Fibroblast of skin of scalp (primary cell): ENCODE results near the gene ZNF385B. TPM values are rescaled to one million over a fixed set of nuclear protein-coding genes. Genes with fewer than 3 reads are reported as not detected.
"Not testable (repeated sequence)": the region's sequence is repeated elsewhere in the genome, so short reads cannot be mapped to it uniquely, and the experiment has no call there.

Experiments
- DNase-seq: peaks from one replicate; pipeline ENCODE4 v3.0.0-alpha.2; 2013
- polyA plus RNA-seq, 2 experiments: library from polyadenylated mRNA; unstranded; fragments of 120-200 nt; gene quantifications; one replicate each; pipeline ENCODE4 v1.2.1, GENCODE V29; 2013; ENCODE audit not compliant: insufficient read length in 2 of 2

Gene ZNF385B
- not detected for polyA plus RNA-seq (2013, experiment 1 of 2; ENCODE audit: insufficient read length)
- 0.53 TPM for polyA plus RNA-seq (2013, experiment 2 of 2; ENCODE audit: insufficient read length)

DNA sequence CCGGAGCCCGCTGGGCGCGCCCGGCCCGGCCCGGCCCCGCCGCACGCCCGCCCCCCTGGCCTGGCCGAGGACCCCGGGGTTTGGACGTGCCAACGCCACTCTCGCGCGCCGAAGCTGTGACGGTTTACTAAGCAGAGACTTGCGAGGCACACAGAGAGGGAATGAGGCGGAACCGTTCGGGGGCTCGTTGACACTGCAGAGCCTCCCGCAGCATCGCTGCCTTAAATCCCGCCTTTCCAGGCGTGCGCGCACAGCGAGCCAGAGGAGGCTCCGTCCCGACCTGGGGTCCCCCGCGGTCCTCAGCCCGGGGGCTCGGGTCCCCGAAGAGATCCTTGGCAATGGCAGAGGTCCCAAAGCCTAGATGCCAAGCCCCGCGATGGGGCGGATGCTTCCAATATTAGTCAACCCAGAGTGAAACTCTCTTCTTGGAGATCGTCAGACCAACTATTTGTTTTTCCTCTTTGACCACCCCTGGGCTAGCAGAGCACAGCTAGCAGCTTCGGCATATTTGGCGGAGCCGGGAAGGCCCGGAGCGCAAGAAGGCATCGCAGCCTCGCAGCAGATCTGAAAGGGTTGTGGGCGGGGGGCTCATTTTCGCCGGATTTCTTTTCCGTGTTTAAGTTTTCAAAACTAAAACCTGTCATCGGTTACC lies at the start of gene ZNF385B:
ZNF385B (minus strand) TSS at position 197 of the 652 bp plus-strand sequence.
- DNase-seq, result peak; percentile 19

DNA sequence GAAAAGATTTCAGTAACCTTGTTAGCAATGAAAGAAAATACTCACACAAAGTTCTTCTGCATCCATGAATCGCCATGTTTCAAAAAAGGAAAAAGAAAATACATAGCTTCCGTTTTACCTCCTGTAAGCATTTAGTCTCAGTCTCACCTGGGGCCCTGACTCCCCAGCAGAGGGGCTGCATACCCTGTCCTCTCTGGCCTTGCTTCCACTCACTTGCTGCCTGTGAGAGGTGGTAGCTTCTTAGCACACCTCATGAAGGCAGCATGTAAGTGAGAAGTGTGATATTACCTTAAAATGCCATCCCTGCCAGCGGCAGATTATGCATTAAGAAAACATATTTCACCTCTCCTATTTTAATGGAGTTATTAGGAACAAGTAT lies 49.3 kb upstream of the ZNF385B start:
- DNase-seq, result no peak

DNA sequence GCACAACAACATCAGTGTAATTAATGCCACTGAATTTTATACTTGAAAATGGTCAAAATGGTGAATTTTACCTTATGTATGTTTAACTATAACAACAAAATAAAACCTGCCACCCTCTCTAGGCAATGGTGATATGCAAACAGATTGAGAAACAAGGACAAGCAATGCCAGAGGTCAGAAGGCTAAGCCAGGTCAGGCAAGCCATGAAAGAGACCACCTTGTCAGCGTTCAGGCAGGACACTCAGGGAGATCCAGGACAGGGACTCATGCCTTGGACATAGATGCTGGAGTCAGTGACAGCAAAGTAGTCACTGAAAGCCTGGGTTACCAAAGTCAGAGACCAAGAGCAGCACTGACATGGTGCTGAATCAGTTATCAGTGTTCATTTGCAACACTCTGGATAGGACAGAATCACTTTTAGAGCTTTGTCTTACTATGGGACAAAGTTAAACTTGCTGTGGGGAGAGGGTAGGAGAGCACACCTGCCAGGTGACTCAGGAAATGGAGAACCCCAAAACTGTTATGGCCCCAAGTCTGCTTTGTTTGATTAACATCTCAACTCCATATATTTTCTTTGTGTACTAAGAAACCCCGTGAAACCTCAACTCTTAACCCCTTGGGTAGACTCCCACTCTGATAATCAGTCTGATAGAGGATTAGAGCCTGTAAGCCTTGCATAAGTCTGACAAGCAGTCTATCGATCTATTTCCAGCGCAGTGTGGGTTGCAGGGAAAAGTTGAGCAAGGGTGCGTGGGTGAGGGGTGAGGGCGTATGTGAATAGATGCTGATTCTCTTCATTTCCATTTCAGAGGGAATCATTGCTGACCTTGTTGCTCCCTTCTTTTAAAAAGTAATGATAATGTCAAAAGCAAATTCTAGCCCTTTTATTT lies 48.7 kb upstream of the ZNF385B start:
- DNase-seq, result no peak

DNA sequence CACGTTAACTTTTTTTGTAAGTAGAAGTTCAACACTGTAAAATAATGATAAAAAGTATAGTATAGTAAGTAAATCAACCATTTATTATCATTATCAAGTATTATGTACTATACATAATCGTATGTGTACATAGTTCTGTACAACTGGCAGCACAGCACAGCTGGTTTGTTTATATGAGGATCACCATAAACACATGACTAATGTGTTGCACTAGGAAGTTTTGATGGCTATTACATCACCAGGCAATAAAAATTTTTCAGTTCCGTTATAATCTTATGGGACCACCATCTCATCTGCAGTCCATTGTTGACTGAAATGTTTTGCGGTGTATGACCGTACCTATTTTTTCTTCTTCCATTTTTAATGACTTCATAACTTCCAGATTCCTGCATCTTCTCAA lies 39.2 kb upstream of the ZNF385B start:
- no peak for DNase-seq

DNA sequence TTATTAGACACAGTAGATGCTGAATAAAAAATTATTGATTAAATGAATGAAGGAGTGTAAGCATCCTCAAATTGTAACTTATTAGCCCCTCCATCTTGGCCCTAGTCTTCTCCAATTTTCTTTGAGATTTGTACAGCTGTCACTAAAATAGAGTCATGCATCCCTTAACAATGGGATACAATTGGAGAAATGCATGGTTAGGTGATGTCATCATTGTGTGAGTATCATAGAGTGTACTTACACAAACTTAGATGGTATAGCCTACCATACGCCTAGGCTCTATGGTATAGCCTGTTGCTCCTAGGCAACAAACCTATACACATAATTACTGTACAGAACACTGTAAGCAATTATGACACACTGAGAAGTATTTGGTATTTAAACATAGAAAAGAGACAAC lies 38.3 kb upstream of the ZNF385B start:
- DNase-seq, result no peak

DNA sequence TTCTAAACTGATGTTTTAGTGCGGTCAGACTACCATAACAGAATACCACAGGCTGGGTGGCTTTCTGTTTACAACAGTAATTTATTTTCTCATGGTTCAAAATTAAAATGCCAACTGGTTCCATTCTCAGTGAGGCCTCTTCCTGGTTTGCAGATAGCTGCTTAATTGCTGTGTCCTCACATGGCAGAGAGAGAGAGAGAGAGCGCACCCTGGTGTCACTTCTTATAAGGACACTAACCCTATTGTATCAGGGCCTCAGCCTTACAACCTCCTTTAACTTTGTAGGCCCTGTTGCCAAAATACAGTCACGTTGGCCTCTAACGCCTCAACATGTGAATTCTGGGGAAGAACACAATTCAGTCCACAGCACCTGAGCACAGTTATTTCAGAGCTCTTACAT lies 37.5 kb upstream of the ZNF385B start:
- DNase-seq, result peak; percentile 42

DNA sequence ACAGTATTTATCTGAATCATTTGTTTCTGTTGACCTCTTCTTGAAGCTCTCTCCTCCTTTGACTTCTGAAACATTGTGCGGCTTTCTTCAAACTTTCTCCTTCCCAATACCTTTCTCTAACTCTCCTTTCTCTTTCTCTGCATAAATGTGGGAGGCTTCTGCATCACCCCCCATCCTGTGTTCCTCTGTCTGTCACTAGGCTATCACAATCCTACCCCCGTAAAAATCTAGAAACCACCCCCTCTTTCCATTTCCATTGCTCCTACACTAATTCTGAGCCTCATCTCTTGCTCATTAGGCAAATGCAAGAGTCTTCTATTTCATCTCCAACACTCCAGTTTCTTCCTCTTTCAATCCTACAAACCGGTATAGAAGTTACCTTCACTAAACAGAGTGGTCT lies 32.2 kb upstream of the ZNF385B start:
- no peak for DNase-seq

DNA sequence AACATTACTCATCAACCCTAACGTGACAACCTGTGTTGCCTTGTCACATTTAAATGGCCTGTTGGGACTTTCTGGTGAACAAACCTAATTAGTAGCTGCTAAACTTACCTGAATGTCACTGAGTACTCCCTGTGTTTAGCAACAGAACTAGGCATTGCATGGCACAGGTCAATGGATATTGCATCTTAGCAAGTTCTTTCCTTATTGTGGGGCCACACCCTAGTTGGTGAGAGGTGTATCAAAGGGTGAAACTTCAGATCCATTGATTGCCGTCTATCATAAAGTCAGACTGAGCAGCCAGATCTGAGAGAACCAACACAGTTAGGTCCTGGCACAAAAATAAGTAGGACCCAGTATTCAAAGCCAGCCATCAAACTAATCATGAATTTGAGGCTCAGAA lies 29.8 kb upstream of the ZNF385B start:
- no peak for DNase-seq

DNA sequence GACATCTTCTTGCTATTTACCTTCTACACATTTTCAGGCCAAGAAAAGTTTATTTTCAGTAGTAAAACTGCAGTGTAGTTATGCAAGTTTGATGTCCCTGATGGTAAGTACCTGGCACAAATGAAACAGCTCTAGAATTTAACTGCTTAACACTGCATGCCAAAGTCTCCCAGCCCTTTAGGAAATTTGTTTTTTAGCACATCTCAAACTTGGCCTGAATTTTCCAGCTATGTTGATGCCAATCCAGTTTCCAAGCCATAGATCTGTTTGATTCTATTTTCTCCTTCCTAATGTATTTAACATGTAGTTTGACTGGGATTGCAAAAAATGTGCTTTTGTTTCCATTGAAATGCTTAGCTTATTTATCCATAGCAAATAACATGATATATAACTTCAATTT lies 29.3 kb upstream of the ZNF385B start:
- DNase-seq, result no peak

DNA sequence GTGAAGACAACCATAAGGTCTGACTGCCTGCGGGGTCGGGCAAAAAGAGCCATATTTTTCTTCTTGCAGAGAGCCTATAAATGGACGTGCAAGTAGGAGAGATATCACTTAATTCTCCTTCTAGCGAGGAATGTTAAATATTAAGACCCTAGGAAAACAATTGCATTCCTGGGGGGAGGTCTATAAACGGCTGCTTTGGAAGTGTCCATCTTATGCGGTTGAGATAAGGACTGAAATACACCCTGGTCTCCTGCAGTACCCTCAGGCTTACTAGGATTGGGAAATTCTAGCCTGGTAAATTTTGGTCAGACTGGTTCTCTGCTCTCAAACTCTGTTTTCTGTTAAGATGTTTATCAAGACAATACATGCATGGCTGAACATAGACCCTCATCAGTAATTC lies 27.2 kb upstream of the ZNF385B start:
- DNase-seq, result not testable (repeated sequence)

DNA sequence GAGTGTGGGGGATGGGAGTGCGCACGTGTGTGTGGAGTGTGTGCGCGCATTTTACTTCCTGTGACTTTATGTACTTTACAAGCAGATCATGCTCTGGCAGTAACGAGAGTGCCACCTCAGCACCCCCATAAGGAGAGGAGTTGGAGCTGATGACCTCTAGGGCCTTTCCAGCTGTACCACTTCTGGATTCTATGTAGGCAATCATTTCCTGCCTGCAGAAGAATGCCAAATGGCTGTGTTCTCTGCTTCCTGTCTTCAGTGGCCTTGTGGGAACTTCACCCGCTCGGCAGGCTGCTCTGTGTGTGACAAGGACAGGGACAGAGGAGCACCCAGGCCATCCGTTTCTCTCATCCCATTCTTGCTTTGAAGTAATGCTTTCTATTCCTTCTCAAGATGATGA lies 22.8 kb upstream of the ZNF385B start:
- no peak for DNase-seq

DNA sequence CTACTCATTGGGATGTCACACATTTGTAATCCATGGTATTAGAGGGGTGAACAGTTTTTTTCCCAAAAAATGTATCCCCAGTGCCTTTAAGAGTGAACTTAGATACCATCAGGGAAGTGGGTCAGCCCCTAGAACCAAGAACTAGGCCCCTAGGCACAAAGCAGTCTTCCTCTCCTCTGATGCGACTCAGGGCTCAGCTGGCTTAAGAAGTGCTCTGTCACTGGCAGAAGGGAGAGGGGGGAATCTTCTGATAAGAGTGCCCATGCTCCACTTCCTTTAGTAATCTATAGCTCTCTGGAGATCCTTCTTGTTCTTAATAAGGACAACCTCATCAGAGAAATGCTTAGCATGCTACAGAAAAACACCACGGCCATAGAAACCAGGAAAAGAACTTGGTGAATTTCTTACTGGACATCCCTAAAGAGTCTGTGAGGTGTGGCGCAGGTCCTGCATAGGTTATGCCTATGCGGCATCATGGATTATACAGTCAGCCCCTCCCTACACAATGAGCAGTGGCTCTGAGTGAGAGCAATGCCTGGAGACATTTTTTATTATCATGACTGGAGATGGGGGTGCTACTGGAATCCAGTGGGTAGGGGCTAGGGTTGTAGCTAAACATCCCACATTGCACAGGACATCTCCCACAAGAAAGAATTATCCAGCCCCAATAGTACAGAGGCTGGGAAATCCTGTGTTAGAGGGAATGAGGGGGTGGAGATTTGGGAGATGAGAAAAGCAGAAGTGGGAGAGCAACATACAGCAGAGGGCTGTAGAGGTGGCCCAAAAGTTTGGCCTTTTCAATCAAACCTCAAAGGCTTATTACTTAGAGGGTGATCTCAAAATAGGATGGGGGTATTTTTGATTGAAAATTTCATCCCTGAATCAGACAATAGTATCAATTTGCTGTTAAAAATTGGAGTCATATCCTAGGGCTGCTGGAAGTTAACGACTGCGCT lies 21.7 kb upstream of the ZNF385B start:
- no peak for DNase-seq

DNA sequence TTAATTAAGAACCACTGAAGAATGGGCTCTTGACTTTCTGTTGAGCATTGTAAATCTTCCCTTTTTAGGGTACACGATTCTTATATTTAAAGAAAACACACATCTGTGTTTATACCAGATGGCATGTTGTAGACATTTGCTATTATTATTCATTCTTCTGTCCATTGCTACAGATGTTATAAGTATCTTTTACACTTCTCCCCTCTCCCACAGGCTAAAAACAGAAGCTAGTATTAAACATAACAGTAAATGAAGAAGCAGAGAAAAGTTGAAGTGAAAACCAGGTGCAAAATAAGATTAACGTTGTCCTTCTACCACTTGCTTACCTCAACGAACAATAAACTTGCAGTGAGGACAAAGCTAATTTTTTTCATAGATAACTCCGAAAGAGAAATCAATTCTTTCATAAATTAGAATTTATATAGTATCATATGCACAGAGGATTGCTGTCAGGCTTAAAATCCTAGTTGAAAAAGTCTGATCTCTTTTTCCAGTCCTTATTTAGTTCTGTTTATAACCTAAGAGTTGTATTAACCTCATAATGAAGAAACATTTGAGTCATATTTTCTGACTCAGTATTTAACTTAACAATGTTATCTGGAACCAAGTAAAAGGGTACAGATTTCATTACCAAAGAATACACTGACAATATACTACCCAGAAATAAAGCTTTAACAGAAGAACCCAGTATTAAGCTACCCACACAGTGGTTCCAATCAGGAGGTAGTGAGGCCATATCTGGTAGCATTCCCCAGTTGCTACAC lies 16.4 kb upstream of the ZNF385B start:
- DNase-seq, result no peak

DNA sequence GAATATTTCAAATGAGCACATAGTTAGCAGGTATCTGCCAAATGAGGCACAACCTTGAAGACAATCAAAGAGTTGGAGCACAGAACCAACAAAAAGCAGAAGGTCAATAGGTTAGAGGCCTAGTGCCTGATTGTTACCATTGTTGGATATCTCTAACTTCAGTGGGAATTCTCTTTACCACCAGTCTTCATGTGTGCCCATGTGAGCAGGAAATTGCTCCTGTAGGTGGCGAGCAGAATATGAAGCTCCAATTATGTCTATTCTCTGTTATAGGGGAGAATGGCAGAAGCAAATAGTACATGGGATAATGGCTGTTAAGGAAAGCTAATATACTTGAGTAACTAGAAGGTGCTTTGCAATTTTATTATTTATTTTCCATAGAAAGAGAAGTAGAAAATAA lies 14.9 kb upstream of the ZNF385B start:
- DNase-seq, result no peak

DNA sequence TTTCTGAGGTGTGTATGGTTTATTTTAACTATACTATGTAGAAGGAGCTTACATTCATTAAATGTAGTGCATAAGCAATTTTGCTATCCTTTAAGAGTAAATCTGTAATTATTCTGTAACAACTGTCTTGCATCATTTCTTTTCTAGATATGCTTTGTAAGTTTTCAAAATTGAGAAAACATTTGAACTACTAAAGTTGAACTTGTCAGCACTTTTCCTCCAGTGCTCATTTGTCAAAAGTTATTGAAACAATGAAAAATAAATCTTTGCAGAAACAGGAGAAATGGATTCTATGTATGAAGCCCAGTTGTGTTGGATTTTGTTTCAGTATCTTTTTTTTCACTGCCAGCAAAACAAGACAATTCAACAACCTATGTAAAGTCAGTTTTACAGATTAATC lies 14.5 kb upstream of the ZNF385B start:
- DNase-seq, result no peak

DNA sequence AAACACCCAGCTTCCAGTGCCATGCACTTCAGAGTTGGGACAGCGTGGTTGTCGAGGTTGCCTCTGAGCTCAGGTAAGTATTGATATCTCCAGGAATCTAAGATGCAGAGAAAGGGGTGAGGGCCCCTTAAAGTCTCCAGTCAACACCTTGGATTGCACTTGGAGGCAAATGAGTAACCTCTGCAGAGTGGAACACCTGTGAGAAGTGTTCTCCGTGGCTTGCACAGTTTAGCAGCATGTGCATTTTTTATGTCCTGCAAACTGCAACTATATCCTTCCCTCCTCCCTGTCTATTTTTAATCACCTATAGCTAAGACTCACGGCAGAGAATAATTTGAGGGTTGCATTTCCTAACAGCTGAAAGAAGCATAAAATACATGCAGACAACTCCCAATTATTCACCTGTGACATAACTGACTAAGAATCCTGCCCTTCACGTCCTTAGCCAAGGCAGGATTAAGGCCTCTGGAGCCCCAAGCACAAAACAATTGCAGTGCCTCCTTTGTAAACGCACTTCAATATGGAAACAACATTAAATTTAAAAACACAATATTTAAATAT lies 1.6 kb upstream of the ZNF385B start:
- DNase-seq, result no peak

DNA sequence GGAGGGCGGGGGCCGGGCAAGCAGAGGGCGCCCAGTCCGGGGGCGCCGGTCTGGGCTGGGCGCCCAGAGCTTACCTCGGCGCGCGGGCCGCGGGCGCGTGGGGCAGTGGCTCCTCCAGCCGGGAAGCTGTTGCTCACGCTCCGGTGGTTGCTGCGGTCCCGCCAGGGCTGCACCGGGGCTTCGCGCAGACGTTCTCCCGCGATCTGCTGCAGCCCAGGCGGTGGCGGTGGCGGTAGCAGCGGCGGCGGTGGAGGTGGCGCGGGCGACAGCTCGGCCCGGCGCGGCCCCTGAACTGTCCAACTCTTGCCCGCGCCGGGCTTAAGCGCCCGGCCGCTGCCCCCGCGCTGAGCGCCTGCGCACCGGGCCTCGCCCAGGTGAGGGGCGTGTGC lies 391 bp downstream of the ZNF385B start:
- DNase-seq, result peak; percentile 4

DNA sequence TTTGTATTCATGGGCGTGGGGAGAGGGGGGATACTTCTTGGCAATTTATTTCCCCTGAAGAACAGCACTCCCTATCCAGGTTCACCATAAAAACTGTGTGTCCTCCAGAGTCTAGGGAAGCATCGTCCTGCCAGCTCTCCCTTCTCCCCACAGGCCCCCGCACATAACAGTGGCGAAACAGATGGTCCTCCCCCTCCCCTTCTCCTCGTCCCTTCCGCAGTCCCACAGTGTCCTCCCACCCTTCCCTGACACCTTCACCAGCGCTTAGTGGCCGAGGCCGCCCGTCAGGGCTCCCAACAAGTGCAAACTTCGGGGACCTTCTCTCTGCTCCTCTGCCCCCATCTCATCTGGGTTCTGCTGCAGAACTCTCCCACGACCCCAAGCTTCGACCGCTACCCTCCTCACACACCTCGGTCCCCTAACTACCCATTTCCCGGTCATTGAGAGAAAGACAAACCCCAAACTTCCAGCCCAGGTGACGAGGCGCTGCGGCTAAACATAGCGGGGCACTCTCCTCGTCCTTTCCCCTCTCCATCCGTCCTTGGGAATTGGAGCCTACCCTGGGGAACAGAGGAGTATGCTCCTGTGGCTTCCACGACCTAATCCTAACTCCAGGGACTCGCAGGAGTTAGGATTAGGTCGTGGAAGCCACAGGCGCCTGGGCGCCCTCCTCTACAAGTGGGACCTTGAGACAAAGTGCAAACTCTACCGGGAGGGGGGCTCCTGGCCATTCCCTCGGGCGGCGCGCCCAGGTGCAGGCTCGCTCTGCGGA lies 971 bp downstream of the ZNF385B start:
- DNase-seq, result no peak

DNA sequence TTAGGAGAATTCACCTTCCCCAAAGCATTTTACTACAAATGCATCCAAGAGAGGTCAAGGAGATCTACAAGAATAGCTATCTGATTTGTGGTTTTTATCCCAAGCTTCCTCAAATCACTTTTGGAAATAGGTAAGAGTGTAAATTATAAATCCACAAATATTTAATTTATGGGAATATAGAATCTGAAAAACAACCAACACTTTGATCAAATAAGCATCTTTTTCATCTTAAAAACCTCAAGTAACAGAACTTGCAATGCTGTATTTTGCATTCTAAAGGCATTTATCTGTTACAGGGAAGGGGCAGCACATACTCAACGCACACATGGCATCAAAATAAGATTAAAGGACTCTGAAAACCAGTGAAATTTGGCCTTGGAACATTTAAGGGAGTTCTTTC lies 1.9 kb downstream of the ZNF385B start:
- DNase-seq, result no peak

DNA sequence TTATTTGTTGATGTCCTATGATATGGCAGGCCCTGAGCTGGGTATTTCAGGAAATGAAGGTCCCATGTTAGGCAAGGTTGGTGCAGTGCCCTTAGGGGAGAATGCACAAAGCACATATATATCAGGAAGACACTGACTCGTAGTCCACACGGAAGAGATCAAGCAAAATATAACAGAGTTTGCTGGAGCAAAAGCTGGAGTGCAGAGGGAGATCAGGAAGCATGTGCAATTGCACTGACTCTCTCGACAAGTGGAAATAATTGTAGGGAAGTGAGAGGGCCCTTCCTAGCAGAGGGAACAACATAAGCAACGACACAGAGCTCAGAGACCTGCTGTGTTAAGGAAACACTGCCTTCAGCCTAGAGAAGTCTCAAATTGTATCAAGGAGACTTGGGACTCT lies 4.2 kb downstream of the ZNF385B start:
- DNase-seq, result no peak

DNA sequence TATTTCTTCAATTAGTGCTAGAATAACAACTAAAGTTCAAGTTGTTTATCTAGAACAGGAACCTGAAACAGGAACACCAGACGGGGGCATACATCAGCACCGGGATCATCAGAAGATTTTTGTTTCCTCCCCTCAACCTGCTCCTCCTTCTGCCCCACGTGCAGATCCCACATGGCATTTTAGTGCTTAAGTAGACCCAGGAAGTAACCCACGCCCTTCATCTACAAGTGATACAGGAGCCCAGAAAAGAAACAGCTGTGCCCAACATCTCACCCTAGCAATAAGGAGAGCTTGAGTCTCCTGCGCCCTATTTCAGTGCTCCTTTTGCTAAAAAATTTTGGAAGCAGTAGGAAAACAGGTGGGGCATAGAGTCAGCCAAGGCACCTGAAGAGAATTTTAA lies 5.2 kb downstream of the ZNF385B start:
- DNase-seq, result no peak
